ENCODE results near the gene SCIN. TPM values are rescaled to one million over a fixed set of nuclear protein-coding genes. Genes with fewer than 3 reads are reported as not detected.

SCIN gene
- total and polyA plus RNA-seq, 3 experiments from 2014 or later = 0.29 to 0.35 TPM; not detected in 1

DNA sequence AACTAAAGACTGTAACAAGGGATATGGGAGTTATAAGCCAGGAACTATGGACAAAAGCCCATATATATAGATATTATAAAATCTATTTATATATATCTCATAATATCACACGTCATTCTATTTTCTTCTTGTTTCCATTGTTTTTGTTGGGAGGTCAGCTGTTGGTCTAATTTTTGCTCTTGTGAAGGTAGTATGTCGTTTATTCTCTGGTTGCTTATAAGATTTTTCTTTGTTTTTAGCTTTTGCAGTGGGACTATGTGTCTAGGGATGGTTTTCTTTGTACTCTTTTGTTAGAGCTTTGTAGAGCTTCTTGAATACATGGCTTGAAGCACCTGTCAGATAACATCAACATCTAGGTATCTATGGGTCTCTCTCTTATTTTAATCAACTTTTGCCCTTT is 130.9 kb downstream of the SCIN start:
- no peaks in the 10 kb centered on the region for H3K4me1 ChIP-seq (ENCODE audit: insufficient read depth, low read length)
- peaks cover 0 to 6% (median 4%) of the 10 kb centered on the region in 3 donors for H3K36me3 Mint-ChIP-seq
- H3K4me3 Mint-ChIP-seq = no peak overlapping the region
- no peak overlapping the region for H3K4me3 ChIP-seq (ENCODE audit: low read length)
- H3K27me3 ChIP-seq (ENCODE audit: insufficient read depth, low read length, poor library complexity, severe bottlenecking) = no peaks in the 10 kb centered on the region
- DNase-seq = no peak
- H3K27ac ChIP-seq (ENCODE audit: low read depth, low read length) = no peak overlapping the region
- no peaks in the 10 kb centered on the region for H3K9me3 ChIP-seq (ENCODE audit: low read length)
- H3K27ac Mint-ChIP-seq = no peak overlapping the region
- peaks cover 0 to 7% (median 5%) of the 10 kb centered on the region in 5 donors for H3K9me3 Mint-ChIP-seq
- ChIA-PET CTCF (interaction anchor here (1.4 kb wide), 1 partner anchor 15 kb away, joined by 3 read pairs; no protein-coding TSS in a partner anchor), POLR2A (no interaction called here)
- H3K4me1 Mint-ChIP-seq = peaks cover 0 to 3% (median 0%) of the 10 kb centered on the region in 3 donors
- peaks cover 0 to under 1% of the 10 kb centered on the region in 2 donors for H3K27me3 Mint-ChIP-seq
- no peaks in the 10 kb centered on the region for H3K36me3 ChIP-seq (ENCODE audit: insufficient read depth, low read length)

GRCh38 chr7:12703881-12704280 is 133.4 kb downstream of the SCIN start:
- CTCF ChIA-PET = interaction anchor here (0.7 kb wide), 1 partner anchor 523 kb away, joined by 4 read pairs; no protein-coding TSS in a partner anchor
- H3K4me1 ChIP-seq (ENCODE audit: insufficient read depth, low read length) = no peaks in the 10 kb centered on the region
- Mint-ChIP-seq H3K27me3 (no peaks in the 10 kb centered on the region), H3K4me1 (no peaks in the 10 kb centered on the region), H3K27ac (no peak overlapping the region), H3K36me3 (peaks cover 0 to 6% (median 4%) of the 10 kb centered on the region in 3 donors), H3K4me3 (no peak overlapping the region), H3K9me3 (peaks cover 0 to 7% (median 5%) of the 10 kb centered on the region in 5 donors)
- H3K27me3 ChIP-seq (ENCODE audit: insufficient read depth, low read length, poor library complexity, severe bottlenecking) = no peaks in the 10 kb centered on the region
- no peaks in the 10 kb centered on the region for H3K9me3 ChIP-seq (ENCODE audit: low read length)
- no peaks in the 10 kb centered on the region for H3K36me3 ChIP-seq (ENCODE audit: insufficient read depth, low read length)
- no peak overlapping the region for H3K27ac ChIP-seq (ENCODE audit: low read depth, low read length)
- POLR2A ChIA-PET = no interaction called here
- H3K4me3 ChIP-seq (ENCODE audit: low read length) = no peak overlapping the region
- DNase-seq = no peak

DNA sequence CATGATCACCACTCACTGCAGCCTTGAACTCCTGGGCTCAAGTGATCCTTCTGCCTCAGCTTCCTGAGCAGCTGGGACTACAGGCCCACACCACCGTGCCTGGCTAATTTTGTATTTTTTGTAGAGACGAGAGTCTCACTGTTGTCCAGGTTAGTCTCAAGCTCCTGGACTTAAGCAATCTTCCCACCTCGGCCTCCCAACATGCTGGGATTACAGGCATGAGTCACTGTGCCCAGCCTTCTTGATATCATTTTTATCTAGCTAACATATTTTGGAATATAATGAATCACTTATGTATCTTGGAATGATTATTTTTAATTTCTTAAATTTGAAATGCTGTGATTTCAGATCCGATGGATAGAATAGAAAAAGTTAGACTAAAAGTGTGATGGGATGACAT is 135.4 kb downstream of the SCIN start:
- Histone ChIP-seq H3K27me3 (ENCODE audit: insufficient read depth, low read length, poor library complexity, severe bottlenecking) (no peaks in the 10 kb centered on the region), H3K4me1 (ENCODE audit: insufficient read depth, low read length) (no peaks in the 10 kb centered on the region), H3K36me3 (ENCODE audit: insufficient read depth, low read length) (no peaks in the 10 kb centered on the region), H3K9me3 (ENCODE audit: low read length) (no peaks in the 10 kb centered on the region), H3K4me3 (ENCODE audit: low read length) (no peak overlapping the region), H3K27ac (ENCODE audit: low read depth, low read length) (no peak overlapping the region)
- DNase-seq = no peak
- H3K9me3 Mint-ChIP-seq = peaks cover 0 to 7% (median 5%) of the 10 kb centered on the region in 5 donors
- H3K4me3 Mint-ChIP-seq = no peak overlapping the region
- CTCF ChIA-PET = no interaction called here
- H3K36me3 Mint-ChIP-seq = peaks cover 0 to 6% (median 4%) of the 10 kb centered on the region in 3 donors
- POLR2A ChIA-PET = interaction anchor here (0.6 kb wide), 1 partner anchor 23 kb away, joined by 3 read pairs; no protein-coding TSS in a partner anchor
- H3K27ac Mint-ChIP-seq = no peak overlapping the region
- no peaks in the 10 kb centered on the region for H3K4me1 Mint-ChIP-seq
- no peaks in the 10 kb centered on the region for H3K27me3 Mint-ChIP-seq

DNA sequence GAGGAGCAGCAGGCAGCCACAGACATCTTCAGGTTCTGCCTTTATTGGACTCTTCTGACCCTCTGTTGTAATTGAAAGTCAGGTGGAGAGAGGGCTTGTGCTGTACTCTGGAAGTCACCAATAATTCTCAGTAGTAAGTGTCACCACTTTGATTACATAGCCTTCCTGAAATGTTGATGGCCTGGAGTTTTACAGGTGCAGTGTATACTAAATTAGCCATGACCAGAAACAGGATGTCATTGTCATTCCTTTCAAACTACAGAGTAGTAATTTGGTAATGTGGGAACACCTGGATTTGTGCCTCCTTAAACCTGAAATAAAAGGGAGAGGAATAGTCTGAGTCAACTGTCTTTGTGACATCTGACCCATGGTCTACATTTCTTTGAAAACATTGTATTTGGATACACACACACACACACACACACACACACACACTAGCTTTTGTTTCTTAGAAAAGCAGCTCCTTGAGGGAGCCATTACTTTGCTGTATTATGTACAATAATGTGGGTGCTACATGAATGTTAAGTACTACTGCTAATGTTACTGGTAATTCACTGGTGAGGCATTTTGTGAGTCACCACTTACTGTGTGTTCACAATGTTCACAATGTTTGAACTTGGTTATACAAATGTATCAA is 136.5 kb downstream of the SCIN start:
- Mint-ChIP-seq H3K9me3 (peaks cover 0 to under 1% (median 0%) of the 10 kb centered on the region in 5 donors), H3K27ac (no peak overlapping the region), H3K4me1 (no peaks in the 10 kb centered on the region), H3K36me3 (no peaks in the 10 kb centered on the region), H3K4me3 (no peak overlapping the region), H3K27me3 (no peaks in the 10 kb centered on the region)
- POLR2A ChIA-PET = no interaction called here
- Histone ChIP-seq H3K9me3 (ENCODE audit: low read length) (no peaks in the 10 kb centered on the region), H3K36me3 (ENCODE audit: insufficient read depth, low read length) (no peaks in the 10 kb centered on the region), H3K4me1 (ENCODE audit: insufficient read depth, low read length) (no peaks in the 10 kb centered on the region), H3K4me3 (ENCODE audit: low read length) (no peak overlapping the region), H3K27ac (ENCODE audit: low read depth, low read length) (no peak overlapping the region), H3K27me3 (ENCODE audit: insufficient read depth, low read length, poor library complexity, severe bottlenecking) (no peaks in the 10 kb centered on the region)
- no peak for DNase-seq
- CTCF ChIA-PET = no interaction called here

DNA sequence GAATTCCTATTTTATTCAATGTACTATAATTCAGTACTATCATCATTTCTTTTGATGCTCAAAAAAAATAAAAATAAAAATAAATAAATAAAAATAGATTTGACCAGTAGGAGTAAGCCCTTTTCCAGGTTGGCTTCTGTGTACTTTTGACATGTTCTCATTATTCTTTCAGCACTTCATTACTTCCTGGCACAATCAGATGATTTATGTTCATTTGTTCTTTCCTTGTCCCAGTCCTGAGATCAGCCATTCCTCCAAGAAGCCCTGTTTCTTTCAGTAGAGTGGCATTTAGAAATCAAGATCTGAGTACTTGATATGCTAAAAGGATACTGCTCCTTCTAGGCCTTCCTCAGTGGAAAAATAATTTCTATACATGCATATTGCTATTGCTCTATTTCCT is 137.8 kb downstream of the SCIN start:
- Histone ChIP-seq H3K27ac (ENCODE audit: low read depth, low read length) (no peak overlapping the region), H3K27me3 (ENCODE audit: insufficient read depth, low read length, poor library complexity, severe bottlenecking) (no peaks in the 10 kb centered on the region), H3K36me3 (ENCODE audit: insufficient read depth, low read length) (no peaks in the 10 kb centered on the region), H3K4me1 (ENCODE audit: insufficient read depth, low read length) (no peaks in the 10 kb centered on the region), H3K4me3 (ENCODE audit: low read length) (no peak overlapping the region), H3K9me3 (ENCODE audit: low read length) (no peaks in the 10 kb centered on the region)
- no peak overlapping the region for H3K4me3 Mint-ChIP-seq
- ChIA-PET CTCF (no interaction called here), POLR2A (no interaction called here)
- no peaks in the 10 kb centered on the region for H3K4me1 Mint-ChIP-seq
- no peaks in the 10 kb centered on the region for H3K9me3 Mint-ChIP-seq
- no peaks in the 10 kb centered on the region for H3K36me3 Mint-ChIP-seq
- no peaks in the 10 kb centered on the region for H3K27me3 Mint-ChIP-seq
- no peak for DNase-seq
- no peak overlapping the region for H3K27ac Mint-ChIP-seq

Other genes starting within 250 kb of the SCIN start
- gene VWDE, start 166.9 kb upstream of the SCIN start, total RNA-seq = under 1 TPM; 0.55 to 0.71 TPM
- gene VWDE, start 166.9 kb upstream of the SCIN start, polyA plus RNA-seq = 0.25 TPM
- 10 to 100 TPM; 10.6 to 11.6 TPM for gene ARL4A, start 116.9 kb downstream of the SCIN start, total RNA-seq
- 50.3 TPM for gene ARL4A, start 116.9 kb downstream of the SCIN start, polyA plus RNA-seq